ENCODE measurements around the gene POU6F1. TPM values are rescaled to one million over a fixed set of nuclear protein-coding genes. Genes with fewer than 3 reads are reported as not detected.

POU6F1 gene
- total and polyA plus RNA-seq, 2 of the 8 experiments (the other 6 are each of a cell fraction or from before 2014, with no cell fraction given), result 5.6 to 8.7 TPM

GRCh38 chr12:51200156-51200555 is 17.7 kb downstream of the POU6F1 start:
- Histone ChIP-seq H3K14ac (ENCODE audit: insufficient read length) (no peak overlapping the region), H3K4me3 (ENCODE audit: extremely low read depth in 1 of 4, insufficient read depth in 2 of 4, low read depth in 3 of 4, low read length in 4 of 4) (no peak overlapping the region), H3K79me2 (ENCODE audit: control insufficient read depth in 1 of 2, insufficient read depth in 2 of 2, low read length in 2 of 2) (no peaks in the 10 kb centered on the region), H3K18ac (ENCODE audit: extremely low read depth, low read length) (no peak overlapping the region), H3K79me1 (ENCODE audit: low read depth, low read length) (no peaks in the 10 kb centered on the region), H4K20me1 (replicated peaks in 1 of 2; ENCODE audit: control insufficient read depth in 1 of 2, insufficient read depth in 2 of 2, low read length in 2 of 2) (no peaks in the 10 kb centered on the region), H3K36me3 (ENCODE audit: control insufficient read depth in 2 of 4, insufficient read depth in 4 of 4, low read length in 3 of 4) (no peaks in the 10 kb centered on the region), H3K23me2 (ENCODE audit: low read depth, low read length) (no peaks in the 10 kb centered on the region), H3K4ac (replicated peaks; ENCODE audit: insufficient read length, low read depth, low read length) (no peak overlapping the region), H4K8ac (ENCODE audit: extremely low read depth, insufficient read depth, low read length) (no peak overlapping the region), H3K27me3 (replicated peaks in 1 of 4; ENCODE audit: control insufficient read depth in 3 of 4, extremely low read depth in 1 of 4, insufficient read depth in 3 of 4, low read length in 3 of 4) (no peaks in the 10 kb centered on the region; a peak in 1 of 7 replicates), H2BK5ac (ENCODE audit: low read depth, low read length) (no peak overlapping the region), H3K9me3 (ENCODE audit: insufficient read depth in 2 of 2, low read depth in 1 of 2, low read length in 1 of 2) (no peaks in the 10 kb centered on the region), H2BK120ac (replicated peaks; ENCODE audit: low read depth, low read length) (no peak overlapping the region), H3K9ac (replicated peaks in 1 of 4; ENCODE audit: extremely low read depth in 1 of 4, low read depth in 3 of 4, low read length in 3 of 4) (no peak overlapping the region), H4K5ac (ENCODE audit: insufficient read length, low read depth, low read length) (no peak overlapping the region), H3K23ac (ENCODE audit: insufficient read length) (no peak overlapping the region), H2BK20ac (ENCODE audit: low read length) (no peak overlapping the region), H2AK5ac (ENCODE audit: low read depth, low read length) (no peak overlapping the region), H2BK15ac (ENCODE audit: low read length) (no peak overlapping the region), H4K91ac (replicated peaks; ENCODE audit: insufficient read length, low read length) (no peak overlapping the region), H3K4me1 (replicated peaks in 1 of 4; ENCODE audit: control insufficient read depth in 3 of 4, insufficient read depth in 4 of 4, low read length in 3 of 4) (no peaks in the 10 kb centered on the region), H3K56ac (replicated peaks; ENCODE audit: insufficient read length, low read depth, low read length) (no peak overlapping the region), H3K27ac (ENCODE audit: low read depth, low read length) (no peak overlapping the region), H2AFZ (ENCODE audit: low read length) (no peak overlapping the region), H3K4me2 (ENCODE audit: insufficient read depth in 1 of 2, low read depth in 2 of 2, low read length in 2 of 2) (no peak overlapping the region), H2BK12ac (ENCODE audit: low read depth, low read length) (no peak overlapping the region)
- TF ChIP-seq RNF2 (IDR thresholded peaks at IDR 0.05; ENCODE audit: borderline replicate concordance, low read depth, low read length, missing control alignments, poor library complexity, severe bottlenecking) (no peak), SIX5 (IDR thresholded peaks at IDR 0.05; ENCODE audit: low read depth, low read length) (no peak), GABPA (IDR thresholded peaks at IDR 0.05; ENCODE audit: borderline replicate concordance, insufficient read depth, low read length) (no peak), RBBP5 (IDR thresholded peaks at IDR 0.05; ENCODE audit: borderline replicate concordance, low read depth, low read length) (no peak), MAX (IDR thresholded peaks at IDR 0.05) (no peak), SAP30 (IDR thresholded peaks at IDR 0.05; ENCODE audit: insufficient read depth, insufficient replicate concordance, low read length) (no peak), CEBPB (IDR thresholded peaks at IDR 0.05; ENCODE audit: low read depth, low read length) (no peak), ATF2 (IDR thresholded peaks at IDR 0.05; ENCODE audit: low read length) (no peak), EZH2 (IDR thresholded peaks at IDR 0.05; ENCODE audit: low read depth, low read length, severe bottlenecking) (no peak)
- POLR2A ChIA-PET (ENCODE audit: partially characterized antibody), result interaction anchor here (0.9 to 1.5 kb wide), 5 partner anchors 10 to 118 kb away, joined by 3 to 8 read pairs (median 4); partner anchors contain the start of gene POU6F1
- FAIRE-seq (no peak), DNase-seq (ENCODE audit: low read depth in 1 of 2, low spot score in 2 of 2) (no peak)
- WGBS, 2 experiments (ENCODE audit: extremely low coverage in 1 of 2, insufficient coverage in 1 of 2, insufficient read length in 1 of 2, insufficient replicate concordance in 2 of 2, low coverage in 1 of 2, low lambda C conversion rate in 2 of 2, missing lambda C conversion rate in 1 of 2), result 89% methylated on average over 7 of the region's 7 CpGs; no CpG with 5 or more reads in 1 of the 2 experiments
- CTCF ChIA-PET (ENCODE audit: partially characterized antibody), result interaction anchor here (0.9 to 2.3 kb wide), 5 partner anchors 12 to 150 kb away, joined by 3 to 8 read pairs (median 3); partner anchors contain the start of gene POU6F1

All from H1 (cell line).